Astrocyte (in vitro differentiated cells and primary cell): ENCODE data around the gene FLYWCH1.

ENCODE experiments used
- EZH2 ChIP-seq: IDR thresholded peaks from 2 replicates; pipeline ENCODE4 v1.6.1; 2012; ENCODE audit warnings: mild to moderate bottlenecking, low read length, inconsistent platforms; ENCODE audit not compliant: insufficient read depth
- TF ChIP-seq, protein P1 (sequence below): IDR thresholded peaks from 2 replicates; pipeline ENCODE4 v1.5.1; 2011; ENCODE audit warnings: low read depth, mild to moderate bottlenecking, inconsistent platforms, low read length, moderate library complexity; ENCODE audit not compliant: insufficient read depth

DNA sequence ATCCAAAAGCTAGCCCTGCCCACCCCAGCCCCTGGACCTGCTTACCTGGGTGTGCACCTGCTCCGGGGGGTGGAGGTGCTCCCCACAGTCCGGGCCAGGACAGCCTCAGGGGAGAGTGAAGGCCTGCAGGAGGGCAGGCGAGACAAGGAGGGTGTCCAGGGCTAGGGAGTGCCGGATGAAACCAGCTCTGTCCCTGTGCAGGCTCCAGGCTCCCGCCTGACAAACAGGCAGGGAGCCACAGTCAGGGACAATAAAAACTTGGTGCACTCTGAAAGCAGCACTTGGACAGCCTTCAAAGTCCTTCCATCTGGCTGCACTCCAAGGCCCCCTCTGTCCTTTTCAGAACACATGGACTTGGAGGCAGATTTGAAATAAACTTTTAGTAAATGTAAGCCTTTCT lies 61.4 kb downstream of the FLYWCH1 start:
- TF ChIP-seq, protein P1, sequence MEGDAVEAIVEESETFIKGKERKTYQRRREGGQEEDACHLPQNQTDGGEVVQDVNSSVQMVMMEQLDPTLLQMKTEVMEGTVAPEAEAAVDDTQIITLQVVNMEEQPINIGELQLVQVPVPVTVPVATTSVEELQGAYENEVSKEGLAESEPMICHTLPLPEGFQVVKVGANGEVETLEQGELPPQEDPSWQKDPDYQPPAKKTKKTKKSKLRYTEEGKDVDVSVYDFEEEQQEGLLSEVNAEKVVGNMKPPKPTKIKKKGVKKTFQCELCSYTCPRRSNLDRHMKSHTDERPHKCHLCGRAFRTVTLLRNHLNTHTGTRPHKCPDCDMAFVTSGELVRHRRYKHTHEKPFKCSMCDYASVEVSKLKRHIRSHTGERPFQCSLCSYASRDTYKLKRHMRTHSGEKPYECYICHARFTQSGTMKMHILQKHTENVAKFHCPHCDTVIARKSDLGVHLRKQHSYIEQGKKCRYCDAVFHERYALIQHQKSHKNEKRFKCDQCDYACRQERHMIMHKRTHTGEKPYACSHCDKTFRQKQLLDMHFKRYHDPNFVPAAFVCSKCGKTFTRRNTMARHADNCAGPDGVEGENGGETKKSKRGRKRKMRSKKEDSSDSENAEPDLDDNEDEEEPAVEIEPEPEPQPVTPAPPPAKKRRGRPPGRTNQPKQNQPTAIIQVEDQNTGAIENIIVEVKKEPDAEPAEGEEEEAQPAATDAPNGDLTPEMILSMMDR: no peak
- TF ChIP-seq EZH2: no peak
